Right ventricle myocardium inferior (tissue), 1 donor: ENCODE results near the gene GYS1. TPM values are rescaled to one million over a fixed set of nuclear protein-coding genes. Genes with fewer than 3 reads are reported as not detected.
"Not testable (repeated sequence)": the region's sequence is repeated elsewhere in the genome, so short reads cannot be mapped to it uniquely, and the experiment has no call there.

ENCODE experiments used
- ATAC-seq: fragments of 200-7000 bp; cut with Tn5 transposase; one replicate; pipeline ENCODE4 v1.9.1; 2020; ENCODE audit warnings: mild to moderate bottlenecking, moderate library complexity
- DNase-seq: peaks from one replicate; pipeline ENCODE4 v3.0.0; 2021; ENCODE audit errors: missing footprints
- intact Hi-C: fragments of 100-400 bp; cut with DNase I; formaldehyde crosslinking; loops from one replicate; pipeline ENCODE4 v1.11.0; 2022
- microRNA-seq: library from miRNA; unstranded; fragments of <30 nt; microRNA quantifications from one replicate; pipeline ENCODE4 v1.2.0, GENCODE V29; 2020
- total RNA-seq: library from RNA; stranded (reverse); fragmentation: NEBNext Ultra II Directional; extraction: Animal tissue kit (Norgen Biotek cat#: 25700); gene quantifications from one replicate; pipeline ENCODE4 v1.2.1, GENCODE V29; 2021
- donor health status: DM: no; HTN: yes; CAD: no; lungs with severe emphysema.

Gene GYS1
- total RNA-seq, 1 donor from 2014 or later, result 99.1 TPM

GRCh38 chr19:48925890-48926289 lies 67.2 kb downstream of the GYS1 start:
- intact Hi-C loops, ATAC-seq, DNase-seq: not testable (repeated sequence)

GRCh38 chr19:48925240-48925843 lies 67.8 kb downstream of the GYS1 start:
- DNase-seq (no peak), ATAC-seq (no peak)
- intact Hi-C loops, result no loop called here

GRCh38 chr19:48922548-48923490 lies 70.3 kb downstream of the GYS1 start:
- no peak for DNase-seq
- intact Hi-C loops, result no loop called here
- peak; percentile 8 for ATAC-seq

GRCh38 chr19:48921721-48922500 lies 71.2 kb downstream of the GYS1 start:
- intact Hi-C loops, result no loop called here
- ATAC-seq, result no peak
- DNase-seq, result no peak

GRCh38 chr19:48920949-48921348 lies 72.2 kb downstream of the GYS1 start:
- no peak for ATAC-seq
- intact Hi-C loops, result no loop called here

GRCh38 chr19:48919271-48919670 lies 73.8 kb downstream of the GYS1 start:
- DNase-seq, intact Hi-C loops, ATAC-seq: not testable (repeated sequence)

More at GRCh38 chr19:48920949-48921348, 72.2 kb downstream of the GYS1 start:
- DNase-seq, result no peak

- intact Hi-C loops, result no loop called here
- ATAC-seq, result no peak
Measured at GRCh38 chr19:48918801-48919247, 74.3 kb downstream of the GYS1 start.

More at GRCh38 chr19:48918801-48919247, 74.3 kb downstream of the GYS1 start:
- DNase-seq, result no peak

Small RNA genes within 50 kb of the gene (microRNA-seq; reads per million reads assigned to microRNA genes)
- not detected for gene MIR6798

Other genes starting within 250 kb of the GYS1 start
- 0.49 TPM for gene IZUMO1, start 246.4 kb downstream of the GYS1 start, total RNA-seq
- 2.1 TPM for gene FUT1, start 240.7 kb downstream of the GYS1 start, total RNA-seq
- not detected for gene FGF21, start 237.8 kb downstream of the GYS1 start, total RNA-seq
- 63.2 TPM for gene BCAT2, start 182.3 kb downstream of the GYS1 start, total RNA-seq
- 1.0 TPM for gene HSD17B14, start 156.8 kb downstream of the GYS1 start, total RNA-seq
- 23.8 TPM for gene PLEKHA4, start 124.7 kb downstream of the GYS1 start, total RNA-seq
- 64.8 TPM for gene PPP1R15A, start 120.9 kb downstream of the GYS1 start, total RNA-seq
- gene TULP2, start 94.6 kb downstream of the GYS1 start, total RNA-seq, result not detected
- gene NUCB1, start 93.0 kb downstream of the GYS1 start, total RNA-seq, result 246 TPM
- gene DHDH, start 59.6 kb downstream of the GYS1 start, total RNA-seq, result not detected
- 22.4 TPM for gene BAX, start 38.4 kb downstream of the GYS1 start, total RNA-seq
- 1,007 TPM for gene FTL, start 28.0 kb downstream of the GYS1 start, total RNA-seq
- gene RUVBL2, start 578 bp upstream of the GYS1 start, total RNA-seq, result 46.8 TPM
- gene LHB, start 23.8 kb upstream of the GYS1 start, total RNA-seq, result not detected
- not detected for gene CGB3, start 31.0 kb upstream of the GYS1 start, total RNA-seq
- gene CGB2, start 38.6 kb upstream of the GYS1 start, total RNA-seq, result not detected
- gene CGB1, start 43.6 kb upstream of the GYS1 start, total RNA-seq, result not detected
- not detected for gene CGB5, start 50.5 kb upstream of the GYS1 start, total RNA-seq
- not detected for gene CGB8, start 55.8 kb upstream of the GYS1 start, total RNA-seq
- not detected for gene CGB7, start 64.4 kb upstream of the GYS1 start, total RNA-seq
- gene NTF4, start 71.5 kb upstream of the GYS1 start, total RNA-seq, result not detected
- 0.81 TPM for gene KCNA7, start 79.4 kb upstream of the GYS1 start, total RNA-seq
- 110 TPM for gene SNRNP70, start 92.1 kb upstream of the GYS1 start, total RNA-seq
- 21.1 TPM for gene LIN7B, start 121.1 kb upstream of the GYS1 start, total RNA-seq
- gene C19orf73, start 125.8 kb upstream of the GYS1 start, total RNA-seq, result 1.8 TPM
- gene PPFIA3, start 126.2 kb upstream of the GYS1 start, total RNA-seq, result 4.1 TPM
- gene HRC, start 162.1 kb upstream of the GYS1 start, total RNA-seq, result 843 TPM
- gene TRPM4, start 164.5 kb upstream of the GYS1 start, total RNA-seq, result 28.5 TPM